ENCODE measurements around the gene CEMIP2. TPM values are rescaled to one million over a fixed set of nuclear protein-coding genes. Genes with fewer than 3 reads are reported as not detected.

Gene CEMIP2
- total and polyA plus RNA-seq, 2 donors (not counting 3 experiments of a cell fraction or from before 2014, with no cell fraction given): 41.6 to 44.3 TPM

GRCh38 chr9:71663931-71664459, 104.3 kb downstream of the CEMIP2 start:
- H3K4me2 ChIP-seq (ENCODE audit: insufficient read depth, low read length): no peak overlapping the region
- H3K9ac ChIP-seq (replicated peaks; ENCODE audit: extremely low read depth, insufficient read depth, low read length): no peak overlapping the region
- no peaks in the 10 kb centered on the region for H3K79me2 ChIP-seq (ENCODE audit: control insufficient read depth, insufficient read depth, low read length)
- dilution Hi-C loops (cut with MboI; ENCODE audit: extremely low pct_ligation_motif_present, low sequenced_read_pairs): no loop called here
- CTCF ChIA-PET: interaction anchor here (0.8 kb wide), 1 partner anchor 17 kb away, joined by 4 read pairs; no protein-coding TSS in a partner anchor
- H3K9me1 ChIP-seq (replicated peaks; ENCODE audit: control insufficient read depth, extremely low read depth, insufficient read depth, low read length): no peaks in the 10 kb centered on the region
- H3K27ac ChIP-seq (ENCODE audit: insufficient read depth, low read depth, low read length): no peak overlapping the region
- POLR2A ChIA-PET: no interaction called here
- intact Hi-C loops (cut with micrococcal nuclease): loop anchor here (1.0 kb wide), 1 partner anchor 35 kb away; no protein-coding TSS in a partner anchor
- DNase-seq (ENCODE audit: low read depth, low spot score): no peak
- H4K20me1 ChIP-seq (replicated peaks; ENCODE audit: control insufficient read depth, extremely low read depth, insufficient read depth, low read length): no peaks in the 10 kb centered on the region
- no peaks in the 10 kb centered on the region for H3K27me3 ChIP-seq (ENCODE audit: control insufficient read depth in 2 of 2, insufficient read depth in 2 of 2, low read length in 2 of 2)
- no peak overlapping the region for H3K4me3 ChIP-seq (replicated peaks in 1 of 3; ENCODE audit: insufficient read depth in 1 of 3, low read depth in 1 of 3, low read length in 3 of 3)
- BruUV-seq (replicated peaks): no TSS peak
- no peak for FAIRE-seq
- TF ChIP-seq MYC (IDR thresholded peaks at IDR 0.05; ENCODE audit: low read depth, low read length) (no peak), FOS (IDR thresholded peaks at IDR 0.05; ENCODE audit: borderline replicate concordance, insufficient read depth, low read length) (no peak), CTCF (IDR thresholded peaks at IDR 0.05; ENCODE audit: extremely low read depth in 1 of 2, insufficient read depth in 1 of 2, low read depth in 1 of 2, low read length in 2 of 2) (no peak), JUN (IDR thresholded peaks at IDR 0.05; ENCODE audit: borderline replicate concordance, insufficient read depth, insufficient read length, low read depth) (no peak), GATA2 (IDR thresholded peaks at IDR 0.05; ENCODE audit: insufficient read depth, insufficient read length, low read depth, low read length) (no peak), EZH2 (IDR thresholded peaks at IDR 0.05; ENCODE audit: borderline replicate concordance, low read depth, low read length, severe bottlenecking) (no peak), POLR2AphosphoS5 (IDR thresholded peaks at IDR 0.05; ENCODE audit: insufficient read depth, low read depth, low read length) (no peak), POLR2A (IDR thresholded peaks at IDR 0.05; ENCODE audit: low read depth, low read length) (no peak)
- TF ChIP-seq, protein P1, sequence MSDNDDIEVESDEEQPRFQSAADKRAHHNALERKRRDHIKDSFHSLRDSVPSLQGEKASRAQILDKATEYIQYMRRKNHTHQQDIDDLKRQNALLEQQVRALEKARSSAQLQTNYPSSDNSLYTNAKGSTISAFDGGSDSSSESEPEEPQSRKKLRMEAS (IDR thresholded peaks at IDR 0.05; ENCODE audit: insufficient read depth, insufficient read length): no peak
- H3K4me1 ChIP-seq (ENCODE audit: control insufficient read depth, extremely low read depth, insufficient read depth, low read length): no peaks in the 10 kb centered on the region
- no peak overlapping the region for H2AFZ ChIP-seq (ENCODE audit: low read depth, low read length)
- H3K36me3 ChIP-seq (ENCODE audit: control insufficient read depth in 2 of 2, extremely low read depth in 1 of 2, insufficient read depth in 2 of 2, low read length in 2 of 2): no peaks in the 10 kb centered on the region
- H3K9me3 ChIP-seq (replicated peaks; ENCODE audit: control insufficient read depth, insufficient read depth, low read length): no peaks in the 10 kb centered on the region
